Measurements from ENCODE around the gene HK1. TPM values are rescaled to one million over a fixed set of nuclear protein-coding genes. Genes with fewer than 3 reads are reported as not detected.

HK1 gene
- total and polyA plus RNA-seq, 4 donors, result 1.8 to 166 (median 7.4) TPM

DNA sequence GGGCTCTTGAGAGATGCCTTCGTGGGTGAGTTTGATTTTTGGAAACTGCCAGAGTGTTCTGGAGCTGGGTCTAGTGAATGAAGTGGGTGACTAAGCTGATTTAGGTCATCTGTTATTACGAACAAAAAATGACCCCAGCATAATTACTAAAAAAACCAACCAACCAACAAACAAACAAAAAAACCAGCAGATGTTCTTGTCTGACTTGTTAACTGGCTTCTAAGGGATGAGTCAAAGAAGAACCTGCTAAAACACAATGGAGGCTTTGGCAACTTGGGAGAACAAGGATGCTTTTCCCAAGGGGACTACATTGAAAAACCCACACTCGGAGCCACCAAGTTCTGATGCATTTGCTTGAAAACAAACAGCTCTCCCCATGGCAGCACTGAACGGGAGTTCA lies 126.9 kb downstream of the HK1 start:
- 72% methylated on average over 4 of the region's 4 CpGs for WGBS
- Histone ChIP-seq H3K27me3 (ENCODE audit: control insufficient read depth in 4 of 4, insufficient read depth in 4 of 4, low read length in 3 of 4) (no peaks in the 10 kb centered on the region), H3K4me1 (ENCODE audit: control insufficient read depth in 4 of 4, insufficient read depth in 4 of 4, low read length in 3 of 4) (peaks cover 0 to 4% (median 2%) of the 10 kb centered on the region in 4 donors), H3K36me3 (ENCODE audit: control insufficient read depth in 4 of 4, insufficient read depth in 3 of 4, low read depth in 1 of 4, low read length in 3 of 4) (peaks cover 0 to 4% (median 0%) of the 10 kb centered on the region in 4 donors), H3K9ac (ENCODE audit: low read depth in 1 of 2, low read length in 2 of 2) (no peak overlapping the region), H3K9me3 (ENCODE audit: control insufficient read depth in 4 of 4, low read length in 3 of 4) (no peaks in the 10 kb centered on the region), H3K27ac (ENCODE audit: low read depth in 1 of 2, low read length in 2 of 2) (no peak overlapping the region), H3K4me3 (ENCODE audit: low read depth in 1 of 3, low read length in 3 of 3) (no peak overlapping the region)
- no peak for TF ChIP-seq GABPA (IDR thresholded peaks at IDR 0.05 in 1 of 2, conservative IDR thresholded peaks at IDR 0.05 in 1 of 2)
- DNase-seq (ENCODE audit: low spot score), result no peak

DNA sequence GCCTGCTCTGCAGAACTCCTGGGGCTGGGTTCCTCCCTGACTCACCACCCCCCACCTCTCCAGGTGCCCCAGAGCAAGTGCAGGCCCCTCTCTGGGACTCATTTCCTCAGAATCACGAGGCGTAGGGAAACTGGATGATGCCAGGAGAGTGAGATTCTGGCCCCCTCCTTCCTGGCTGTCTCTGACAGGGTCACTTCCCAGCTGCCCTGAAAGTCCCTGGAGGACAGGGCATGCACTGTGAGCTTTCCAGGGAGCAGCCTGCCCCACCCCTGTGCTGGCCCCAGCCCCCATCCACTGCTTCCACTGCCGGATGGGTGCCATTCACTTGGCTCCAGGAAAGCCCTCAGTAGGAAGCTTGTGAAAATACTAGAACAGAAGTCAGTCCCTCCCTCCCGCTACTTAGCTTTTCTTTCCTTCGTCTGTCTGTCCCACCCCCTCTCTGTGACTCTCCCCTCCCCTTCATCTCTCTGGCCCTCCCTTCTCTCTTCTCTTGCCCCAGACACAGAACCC lies 128.1 kb downstream of the HK1 start:
- Histone ChIP-seq H3K27ac (ENCODE audit: low read depth in 1 of 2, low read length in 2 of 2) (peak overlapping the region; percentile 35 to 55), H3K36me3 (ENCODE audit: control insufficient read depth in 4 of 4, insufficient read depth in 3 of 4, low read depth in 1 of 4, low read length in 3 of 4) (peaks cover 0 to 2% (median 0%) of the 10 kb centered on the region in 4 donors), H3K4me3 (ENCODE audit: low read depth in 1 of 3, low read length in 3 of 3) (no peak overlapping the region), H3K9ac (ENCODE audit: low read depth in 1 of 2, low read length in 2 of 2) (no peak overlapping the region), H3K9me3 (ENCODE audit: control insufficient read depth in 4 of 4, low read length in 3 of 4) (no peaks in the 10 kb centered on the region), H3K27me3 (ENCODE audit: control insufficient read depth in 4 of 4, insufficient read depth in 4 of 4, low read length in 3 of 4) (no peaks in the 10 kb centered on the region), H3K4me1 (ENCODE audit: control insufficient read depth in 4 of 4, insufficient read depth in 4 of 4, low read length in 3 of 4) (peaks cover 0 to 4% (median 2%) of the 10 kb centered on the region in 4 donors)
- TF ChIP-seq RAD21 (IDR thresholded peaks at IDR 0.05), result no peak
- no peak for TF ChIP-seq RXRA (IDR thresholded peaks at IDR 0.05)
- no peak for TF ChIP-seq EGR1 (IDR thresholded peaks at IDR 0.05; ENCODE audit: low read depth in 2 of 2)
- no peak for TF ChIP-seq HNF4G (IDR thresholded peaks at IDR 0.05)
- TF ChIP-seq, protein P1, sequence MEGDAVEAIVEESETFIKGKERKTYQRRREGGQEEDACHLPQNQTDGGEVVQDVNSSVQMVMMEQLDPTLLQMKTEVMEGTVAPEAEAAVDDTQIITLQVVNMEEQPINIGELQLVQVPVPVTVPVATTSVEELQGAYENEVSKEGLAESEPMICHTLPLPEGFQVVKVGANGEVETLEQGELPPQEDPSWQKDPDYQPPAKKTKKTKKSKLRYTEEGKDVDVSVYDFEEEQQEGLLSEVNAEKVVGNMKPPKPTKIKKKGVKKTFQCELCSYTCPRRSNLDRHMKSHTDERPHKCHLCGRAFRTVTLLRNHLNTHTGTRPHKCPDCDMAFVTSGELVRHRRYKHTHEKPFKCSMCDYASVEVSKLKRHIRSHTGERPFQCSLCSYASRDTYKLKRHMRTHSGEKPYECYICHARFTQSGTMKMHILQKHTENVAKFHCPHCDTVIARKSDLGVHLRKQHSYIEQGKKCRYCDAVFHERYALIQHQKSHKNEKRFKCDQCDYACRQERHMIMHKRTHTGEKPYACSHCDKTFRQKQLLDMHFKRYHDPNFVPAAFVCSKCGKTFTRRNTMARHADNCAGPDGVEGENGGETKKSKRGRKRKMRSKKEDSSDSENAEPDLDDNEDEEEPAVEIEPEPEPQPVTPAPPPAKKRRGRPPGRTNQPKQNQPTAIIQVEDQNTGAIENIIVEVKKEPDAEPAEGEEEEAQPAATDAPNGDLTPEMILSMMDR (IDR thresholded peaks at IDR 0.05; ENCODE audit: low read depth, low read length, missing input control), result no peak
- TF ChIP-seq GABPA (IDR thresholded peaks at IDR 0.05 in 1 of 2, conservative IDR thresholded peaks at IDR 0.05 in 1 of 2), result no peak
- peak; percentile 47 for TF ChIP-seq NR2F2 (IDR thresholded peaks at IDR 0.05)
- TF ChIP-seq HNF4A (conservative IDR thresholded peaks at IDR 0.05), result no peak
- no peak for DNase-seq (ENCODE audit: low spot score)
- WGBS, result 64% methylated on average over 5 of the region's 5 CpGs

DNA sequence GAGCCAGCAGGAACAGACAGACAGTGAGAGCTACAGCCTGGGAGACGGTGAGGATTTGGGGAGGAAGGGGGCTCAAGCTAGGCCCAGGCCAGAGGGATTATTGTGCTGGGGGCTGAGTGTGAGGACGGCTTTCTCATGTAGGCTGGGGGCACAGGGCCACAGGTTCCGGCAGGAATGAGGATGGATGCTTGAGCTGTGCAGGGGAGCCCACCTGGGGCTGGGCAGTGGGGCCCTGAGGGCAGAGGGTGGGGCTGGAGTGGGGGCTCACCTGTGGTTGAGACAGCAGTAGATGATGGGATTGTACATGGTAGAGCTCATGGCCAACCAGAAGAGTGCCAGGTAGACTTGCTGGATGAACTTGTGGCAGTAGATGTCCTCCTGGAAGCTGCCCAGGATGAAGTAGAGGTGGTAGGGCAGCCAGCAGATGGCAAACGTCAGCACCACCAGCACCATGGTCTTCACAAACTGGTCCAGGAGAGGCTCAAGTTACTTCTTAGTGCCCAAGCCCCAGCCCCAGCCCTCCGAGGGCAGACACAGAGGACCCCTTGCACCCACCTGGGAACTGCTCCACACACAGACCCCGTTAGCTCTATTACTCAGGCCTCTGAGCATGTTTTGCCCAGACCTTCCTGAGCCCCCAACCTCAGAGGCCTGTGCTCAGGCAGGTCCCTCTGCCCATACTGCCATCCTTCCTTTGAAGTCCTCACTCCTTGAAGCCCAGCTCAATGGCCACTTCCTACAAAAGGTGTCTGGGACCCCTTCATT lies 128.7 kb downstream of the HK1 start:
- Histone ChIP-seq H3K27ac (ENCODE audit: low read depth in 1 of 2, low read length in 2 of 2) (peak overlapping the region; percentile 35 to 55), H3K27me3 (ENCODE audit: control insufficient read depth in 4 of 4, insufficient read depth in 4 of 4, low read length in 3 of 4) (no peaks in the 10 kb centered on the region), H3K9ac (ENCODE audit: low read depth in 1 of 2, low read length in 2 of 2) (no peak overlapping the region), H3K4me3 (ENCODE audit: low read depth in 1 of 3, low read length in 3 of 3) (no peak overlapping the region), H3K9me3 (ENCODE audit: control insufficient read depth in 4 of 4, low read length in 3 of 4) (no peaks in the 10 kb centered on the region), H3K36me3 (ENCODE audit: control insufficient read depth in 4 of 4, insufficient read depth in 3 of 4, low read depth in 1 of 4, low read length in 3 of 4) (no peaks in the 10 kb centered on the region), H3K4me1 (ENCODE audit: control insufficient read depth in 4 of 4, insufficient read depth in 4 of 4, low read length in 3 of 4) (peaks cover 0 to 4% (median 2%) of the 10 kb centered on the region in 4 donors)
- DNase-seq (ENCODE audit: low spot score), result no peak
- 81% methylated on average over 6 of the region's 6 CpGs for WGBS
- no peak for TF ChIP-seq YY1 (IDR thresholded peaks at IDR 0.05)
- TF ChIP-seq TAF1 (conservative IDR thresholded peaks at IDR 0.05), result no peak
- no peak for TF ChIP-seq JUND (IDR thresholded peaks at IDR 0.05)
- TF ChIP-seq, protein P2, sequence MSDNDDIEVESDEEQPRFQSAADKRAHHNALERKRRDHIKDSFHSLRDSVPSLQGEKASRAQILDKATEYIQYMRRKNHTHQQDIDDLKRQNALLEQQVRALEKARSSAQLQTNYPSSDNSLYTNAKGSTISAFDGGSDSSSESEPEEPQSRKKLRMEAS (IDR thresholded peaks at IDR 0.05), result no peak
- no peak for TF ChIP-seq RXRA (IDR thresholded peaks at IDR 0.05)
- TF ChIP-seq, protein P3, sequence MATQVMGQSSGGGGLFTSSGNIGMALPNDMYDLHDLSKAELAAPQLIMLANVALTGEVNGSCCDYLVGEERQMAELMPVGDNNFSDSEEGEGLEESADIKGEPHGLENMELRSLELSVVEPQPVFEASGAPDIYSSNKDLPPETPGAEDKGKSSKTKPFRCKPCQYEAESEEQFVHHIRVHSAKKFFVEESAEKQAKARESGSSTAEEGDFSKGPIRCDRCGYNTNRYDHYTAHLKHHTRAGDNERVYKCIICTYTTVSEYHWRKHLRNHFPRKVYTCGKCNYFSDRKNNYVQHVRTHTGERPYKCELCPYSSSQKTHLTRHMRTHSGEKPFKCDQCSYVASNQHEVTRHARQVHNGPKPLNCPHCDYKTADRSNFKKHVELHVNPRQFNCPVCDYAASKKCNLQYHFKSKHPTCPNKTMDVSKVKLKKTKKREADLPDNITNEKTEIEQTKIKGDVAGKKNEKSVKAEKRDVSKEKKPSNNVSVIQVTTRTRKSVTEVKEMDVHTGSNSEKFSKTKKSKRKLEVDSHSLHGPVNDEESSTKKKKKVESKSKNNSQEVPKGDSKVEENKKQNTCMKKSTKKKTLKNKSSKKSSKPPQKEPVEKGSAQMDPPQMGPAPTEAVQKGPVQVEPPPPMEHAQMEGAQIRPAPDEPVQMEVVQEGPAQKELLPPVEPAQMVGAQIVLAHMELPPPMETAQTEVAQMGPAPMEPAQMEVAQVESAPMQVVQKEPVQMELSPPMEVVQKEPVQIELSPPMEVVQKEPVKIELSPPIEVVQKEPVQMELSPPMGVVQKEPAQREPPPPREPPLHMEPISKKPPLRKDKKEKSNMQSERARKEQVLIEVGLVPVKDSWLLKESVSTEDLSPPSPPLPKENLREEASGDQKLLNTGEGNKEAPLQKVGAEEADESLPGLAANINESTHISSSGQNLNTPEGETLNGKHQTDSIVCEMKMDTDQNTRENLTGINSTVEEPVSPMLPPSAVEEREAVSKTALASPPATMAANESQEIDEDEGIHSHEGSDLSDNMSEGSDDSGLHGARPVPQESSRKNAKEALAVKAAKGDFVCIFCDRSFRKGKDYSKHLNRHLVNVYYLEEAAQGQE (IDR thresholded peaks at IDR 0.05), result no peak
- TF ChIP-seq, protein P4, sequence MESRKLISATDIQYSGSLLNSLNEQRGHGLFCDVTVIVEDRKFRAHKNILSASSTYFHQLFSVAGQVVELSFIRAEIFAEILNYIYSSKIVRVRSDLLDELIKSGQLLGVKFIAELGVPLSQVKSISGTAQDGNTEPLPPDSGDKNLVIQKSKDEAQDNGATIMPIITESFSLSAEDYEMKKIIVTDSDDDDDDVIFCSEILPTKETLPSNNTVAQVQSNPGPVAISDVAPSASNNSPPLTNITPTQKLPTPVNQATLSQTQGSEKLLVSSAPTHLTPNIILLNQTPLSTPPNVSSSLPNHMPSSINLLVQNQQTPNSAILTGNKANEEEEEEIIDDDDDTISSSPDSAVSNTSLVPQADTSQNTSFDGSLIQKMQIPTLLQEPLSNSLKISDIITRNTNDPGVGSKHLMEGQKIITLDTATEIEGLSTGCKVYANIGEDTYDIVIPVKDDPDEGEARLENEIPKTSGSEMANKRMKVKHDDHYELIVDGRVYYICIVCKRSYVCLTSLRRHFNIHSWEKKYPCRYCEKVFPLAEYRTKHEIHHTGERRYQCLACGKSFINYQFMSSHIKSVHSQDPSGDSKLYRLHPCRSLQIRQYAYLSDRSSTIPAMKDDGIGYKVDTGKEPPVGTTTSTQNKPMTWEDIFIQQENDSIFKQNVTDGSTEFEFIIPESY (IDR thresholded peaks at IDR 0.05), result no peak
- TF ChIP-seq, protein P5, sequence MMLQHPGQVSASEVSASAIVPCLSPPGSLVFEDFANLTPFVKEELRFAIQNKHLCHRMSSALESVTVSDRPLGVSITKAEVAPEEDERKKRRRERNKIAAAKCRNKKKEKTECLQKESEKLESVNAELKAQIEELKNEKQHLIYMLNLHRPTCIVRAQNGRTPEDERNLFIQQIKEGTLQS (IDR thresholded peaks at IDR 0.05), result no peak
- TF ChIP-seq, protein P1 (IDR thresholded peaks at IDR 0.05; ENCODE audit: low read depth, low read length, missing input control), result no peak
- TF ChIP-seq NR2F2 (IDR thresholded peaks at IDR 0.05), result no peak
- TF ChIP-seq EGR1 (IDR thresholded peaks at IDR 0.05; ENCODE audit: low read depth in 2 of 2), result no peak
- no peak for TF ChIP-seq HNF4G (IDR thresholded peaks at IDR 0.05)
- no peak for TF ChIP-seq RAD21 (IDR thresholded peaks at IDR 0.05)

All from liver (tissue), 9 donors.